ENCODE measurements around the gene TRAP1.

The TRAP1 gene

GRCh38 chr16:3728424-3729160 is 11.3 kb upstream of the TRAP1 start:
- H3K36me3 ChIP-seq (replicated peaks; ENCODE audit: low read depth, low read length), result peaks cover 10% of the 10 kb centered on the region
- no peak overlapping the region for H3K4me2 ChIP-seq (ENCODE audit: low read length)
- H4K20me1 ChIP-seq (ENCODE audit: insufficient read depth, low read length), result no peaks in the 10 kb centered on the region

GRCh38 chr16:3727806-3728381 is 10.6 kb upstream of the TRAP1 start:
- Histone ChIP-seq H3K4me2 (ENCODE audit: low read length) (no peak overlapping the region), H3K27ac (ENCODE audit: low read length) (no peak overlapping the region), H2AFZ (ENCODE audit: low read depth, low read length) (no peak overlapping the region), H3K4me1 (ENCODE audit: low read length) (no peaks in the 10 kb centered on the region), H3K4me3 (ENCODE audit: low read length) (no peak overlapping the region), H4K20me1 (ENCODE audit: insufficient read depth, low read length) (no peaks in the 10 kb centered on the region), H3K9me3 (ENCODE audit: insufficient read depth, low read length) (no peaks in the 10 kb centered on the region), H3K9ac (ENCODE audit: low read length) (no peak overlapping the region), H3K27me3 (ENCODE audit: low read depth, low read length) (no peaks in the 10 kb centered on the region), H3K36me3 (replicated peaks; ENCODE audit: low read depth, low read length) (peaks cover 10% of the 10 kb centered on the region), H3K79me2 (ENCODE audit: low read length) (no peaks in the 10 kb centered on the region)
- TF ChIP-seq EZH2phosphoT487 (IDR thresholded peaks at IDR 0.05; ENCODE audit: low read depth), result no peak
- TF ChIP-seq CTCF (IDR thresholded peaks at IDR 0.05; ENCODE audit: low read depth, low read length), result no peak

More at GRCh38 chr16:3728424-3729160, 11.3 kb upstream of the TRAP1 start:
- Histone ChIP-seq H3K9ac (ENCODE audit: low read length) (no peak overlapping the region), H3K27ac (ENCODE audit: low read length) (no peak overlapping the region), H2AFZ (ENCODE audit: low read depth, low read length) (no peak overlapping the region), H3K9me3 (ENCODE audit: insufficient read depth, low read length) (no peaks in the 10 kb centered on the region), H3K4me3 (ENCODE audit: low read length) (no peak overlapping the region), H3K4me1 (ENCODE audit: low read length) (no peaks in the 10 kb centered on the region), H3K79me2 (ENCODE audit: low read length) (no peaks in the 10 kb centered on the region), H3K27me3 (ENCODE audit: low read depth, low read length) (no peaks in the 10 kb centered on the region)
- TF ChIP-seq CTCF (IDR thresholded peaks at IDR 0.05; ENCODE audit: low read depth, low read length) (no peak), EZH2phosphoT487 (IDR thresholded peaks at IDR 0.05; ENCODE audit: low read depth) (no peak)

- Histone ChIP-seq H3K79me2 (ENCODE audit: low read length) (no peaks in the 10 kb centered on the region), H4K20me1 (ENCODE audit: insufficient read depth, low read length) (no peaks in the 10 kb centered on the region), H3K36me3 (replicated peaks; ENCODE audit: low read depth, low read length) (peaks cover 10% of the 10 kb centered on the region), H3K27me3 (ENCODE audit: low read depth, low read length) (no peaks in the 10 kb centered on the region), H3K4me1 (ENCODE audit: low read length) (no peaks in the 10 kb centered on the region), H2AFZ (ENCODE audit: low read depth, low read length) (no peak overlapping the region), H3K27ac (ENCODE audit: low read length) (no peak overlapping the region), H3K9me3 (ENCODE audit: insufficient read depth, low read length) (no peaks in the 10 kb centered on the region), H3K4me2 (ENCODE audit: low read length) (no peak overlapping the region), H3K9ac (ENCODE audit: low read length) (no peak overlapping the region), H3K4me3 (ENCODE audit: low read length) (no peak overlapping the region)
- no peak for TF ChIP-seq EZH2phosphoT487 (IDR thresholded peaks at IDR 0.05; ENCODE audit: low read depth)
- no peak for TF ChIP-seq CTCF (IDR thresholded peaks at IDR 0.05; ENCODE audit: low read depth, low read length)
Observed at GRCh38 chr16:3726021-3726687, 8.8 kb upstream of the TRAP1 start.

- no peaks in the 10 kb centered on the region for H3K4me1 ChIP-seq (ENCODE audit: low read length)
- H3K27me3 ChIP-seq (ENCODE audit: low read depth, low read length), result no peaks in the 10 kb centered on the region
- no peak overlapping the region for H3K4me3 ChIP-seq (ENCODE audit: low read length)
- H3K4me2 ChIP-seq (ENCODE audit: low read length), result no peak overlapping the region
- no peaks in the 10 kb centered on the region for H3K79me2 ChIP-seq (ENCODE audit: low read length)
- H2AFZ ChIP-seq (ENCODE audit: low read depth, low read length), result no peak overlapping the region
- TF ChIP-seq CTCF (IDR thresholded peaks at IDR 0.05; ENCODE audit: low read depth, low read length), result no peak
- no peak for TF ChIP-seq EZH2phosphoT487 (IDR thresholded peaks at IDR 0.05; ENCODE audit: low read depth)
- H3K36me3 ChIP-seq (replicated peaks; ENCODE audit: low read depth, low read length), result peaks cover 10% of the 10 kb centered on the region
- no peaks in the 10 kb centered on the region for H3K9me3 ChIP-seq (ENCODE audit: insufficient read depth, low read length)
- no peak overlapping the region for H3K9ac ChIP-seq (ENCODE audit: low read length)
- no peaks in the 10 kb centered on the region for H4K20me1 ChIP-seq (ENCODE audit: insufficient read depth, low read length)
- no peak overlapping the region for H3K27ac ChIP-seq (ENCODE audit: low read length)
Observed at GRCh38 chr16:3725276-3725675, 8.0 kb upstream of the TRAP1 start.
